HG02970 (cell line): ENCODE data around the gene DEAF1.

Source experiments
- ATAC-seq: cut with Tn5 transposase; IDR thresholded peaks from one replicate; pipeline ENCODE4 v1.9.1; 2021; ENCODE audit warnings: mild to moderate bottlenecking, moderate library complexity, moderate number of reproducible peaks; ENCODE audit not compliant: unreplicated experiment, low FRiP score

Gene DEAF1

DNA sequence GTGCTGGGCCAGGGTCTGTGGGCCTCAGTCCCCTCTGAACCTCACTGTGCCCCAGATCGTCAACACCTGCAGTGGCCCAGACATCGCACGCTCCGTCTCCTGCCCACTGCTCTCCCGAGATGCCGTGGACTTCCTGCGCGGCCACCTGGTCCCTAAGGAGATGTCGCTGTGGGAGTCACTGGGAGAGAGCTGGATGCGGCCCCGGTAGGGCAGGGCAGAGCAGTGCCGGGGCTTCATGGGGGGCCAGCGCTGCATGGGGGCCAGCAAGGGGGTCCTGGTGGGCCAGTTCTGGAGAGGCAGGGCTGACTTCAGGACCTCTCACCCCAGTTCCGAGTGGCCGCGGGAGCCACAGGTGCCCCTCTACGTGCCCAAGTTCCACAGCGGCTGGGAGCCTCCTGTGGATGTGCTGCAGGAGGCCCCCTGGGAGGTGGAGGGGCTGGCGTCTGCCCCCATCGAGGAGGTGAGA lies 27.4 kb upstream of the DEAF1 start:
- ATAC-seq, result no peak

DNA sequence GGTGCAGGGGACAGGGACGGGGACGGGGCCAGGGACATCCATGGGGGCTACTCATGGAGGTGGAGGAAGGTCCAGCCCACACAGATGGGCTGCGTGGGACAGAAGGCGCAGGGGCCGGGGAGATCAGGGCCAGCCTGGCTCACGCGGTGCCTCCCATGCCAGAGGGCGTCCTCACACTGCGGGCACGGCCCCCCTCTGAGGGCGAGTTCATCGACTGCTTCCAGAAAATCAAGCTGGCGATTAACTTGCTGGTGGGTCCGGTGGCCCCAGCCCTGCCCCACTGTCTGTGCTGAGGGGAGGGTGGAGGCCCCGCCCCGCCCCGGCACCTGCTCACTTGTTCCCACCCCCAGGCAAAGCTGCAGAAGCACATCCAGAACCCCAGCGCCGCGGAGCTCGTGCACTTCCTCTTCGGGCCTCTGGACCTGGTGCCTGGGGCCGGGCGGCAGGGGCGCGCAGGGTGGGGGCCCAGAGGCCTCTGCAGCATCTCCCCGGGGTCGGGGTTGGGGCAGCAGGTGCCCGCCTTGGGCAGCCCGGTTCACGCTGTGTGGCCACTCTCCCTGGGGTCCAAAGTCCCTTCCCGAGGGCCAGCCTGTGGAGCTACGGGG lies 26.8 kb upstream of the DEAF1 start:
- no peak for ATAC-seq

GRCh38 chr11:721247-721740 lies 26.3 kb upstream of the DEAF1 start:
- no peak for ATAC-seq

- no peak for ATAC-seq
Measured at GRCh38 chr11:720642-721246, 25.7 kb upstream of the DEAF1 start.

DNA sequence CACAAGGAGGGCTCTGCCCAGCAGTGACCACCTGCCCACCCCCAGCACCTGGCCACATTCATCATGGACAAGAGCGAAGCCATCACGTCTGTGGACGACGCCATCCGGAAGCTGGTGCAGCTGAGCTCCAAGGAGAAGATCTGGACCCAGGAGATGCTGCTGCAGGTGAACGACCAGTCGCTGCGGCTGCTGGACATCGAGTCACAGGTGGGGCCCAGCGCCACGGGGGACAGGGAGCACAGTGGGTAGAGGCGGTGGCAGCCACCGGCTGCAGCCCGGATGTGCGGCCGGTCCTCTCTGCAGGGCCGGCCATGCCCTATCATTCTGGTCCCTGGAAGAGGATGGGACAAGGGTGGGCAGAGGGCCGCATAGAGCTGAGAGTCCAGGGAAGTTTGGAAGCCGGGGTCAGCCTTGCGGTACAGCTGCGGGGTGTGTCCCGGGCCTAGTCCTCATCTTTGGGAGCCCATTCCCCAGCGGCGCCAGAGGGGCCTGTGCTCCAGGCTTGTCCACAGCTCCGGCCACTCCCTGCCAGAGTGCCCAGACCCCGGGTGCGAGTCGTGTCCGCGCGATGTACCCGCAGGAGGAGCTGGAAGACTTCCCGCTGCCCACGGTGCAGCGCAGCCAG lies 25.1 kb upstream of the DEAF1 start:
- no peak for ATAC-seq

DNA sequence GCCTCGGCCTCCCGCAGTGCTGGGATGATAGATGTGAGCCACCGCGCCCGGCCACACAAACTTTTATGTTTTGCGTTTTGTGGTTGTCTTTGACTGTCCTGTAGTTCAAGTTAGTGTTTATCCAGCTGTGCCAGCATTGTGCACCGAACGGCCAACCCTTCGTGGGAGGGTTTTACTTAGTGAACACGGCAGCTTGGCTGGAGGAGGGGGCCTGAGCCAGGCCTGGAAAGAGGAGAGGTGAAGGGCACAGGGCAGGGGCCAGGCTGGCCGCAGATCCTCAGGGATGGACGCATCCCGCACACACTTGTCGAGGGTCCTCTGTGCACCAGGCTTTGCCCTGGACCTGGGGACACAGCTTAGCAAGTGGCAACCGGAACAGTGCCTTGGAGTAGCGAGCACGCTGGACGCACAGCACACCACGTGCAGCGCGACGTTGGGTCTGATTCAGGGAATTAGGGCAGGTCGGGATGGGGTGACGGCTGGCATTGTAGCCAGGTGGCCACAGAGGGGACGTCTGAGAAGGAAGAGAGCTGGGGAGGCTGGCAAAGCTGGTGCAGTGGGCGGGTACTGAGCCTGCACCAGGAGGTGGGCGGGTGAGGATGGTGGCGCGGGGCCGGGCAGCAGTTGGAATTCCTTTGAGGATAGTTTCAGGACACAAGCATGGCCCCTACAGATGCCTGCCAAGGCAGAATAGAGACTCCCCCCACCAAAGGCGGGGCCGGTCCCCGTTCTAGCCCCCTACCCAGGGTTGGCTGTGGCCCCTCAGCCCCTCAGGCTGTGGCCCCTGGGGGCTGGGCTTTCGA lies 24.4 kb upstream of the DEAF1 start:
- ATAC-seq, result no peak

- ATAC-seq, result no peak
Measured at GRCh38 chr11:714436-714835, 19.4 kb upstream of the DEAF1 start.

DNA sequence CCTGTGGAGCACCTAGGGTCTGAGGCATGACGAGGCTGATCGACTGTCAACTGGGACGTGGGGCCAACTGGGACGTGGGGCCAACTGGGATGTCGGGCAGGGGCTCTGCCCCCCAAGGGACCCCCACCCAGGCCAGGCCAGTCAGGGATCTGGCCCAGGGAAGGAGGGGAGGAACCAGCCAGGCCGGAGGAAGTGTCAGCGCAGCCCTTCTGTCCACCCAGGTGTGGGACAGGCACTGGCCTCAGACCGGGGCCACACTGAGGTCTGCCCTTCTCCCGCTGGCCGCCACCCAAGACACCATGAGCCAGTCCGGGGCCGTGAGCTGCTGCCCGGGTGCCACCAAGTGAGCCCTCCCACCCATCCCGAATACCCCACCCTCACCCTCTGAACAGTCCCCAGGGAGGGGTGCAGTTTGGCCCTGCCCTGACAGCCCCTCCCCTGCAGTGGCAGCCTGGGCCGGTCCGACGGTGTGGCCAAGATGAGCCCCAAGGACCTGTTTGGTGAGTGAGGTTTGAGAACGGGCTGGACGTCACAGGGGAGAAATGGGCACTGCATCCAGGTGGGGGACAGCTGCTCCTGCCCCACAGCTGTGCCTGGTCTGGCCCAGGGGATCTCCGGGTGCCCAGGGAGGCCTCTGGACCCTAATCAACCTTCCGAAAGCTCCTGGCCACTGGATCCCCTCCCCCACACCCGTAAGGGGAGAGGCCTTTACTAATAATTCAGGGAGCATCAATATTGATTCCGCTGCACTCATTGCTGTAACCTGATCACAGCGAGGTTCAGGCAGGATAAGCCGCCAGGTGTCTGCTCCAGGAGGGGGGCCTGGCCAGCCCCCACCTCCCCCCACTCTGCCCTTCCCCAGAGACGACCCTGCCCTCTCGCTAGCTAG lies 14.3 kb upstream of the DEAF1 start:
- ATAC-seq, result no peak

GRCh38 chr11:708511-708910 lies 13.5 kb upstream of the DEAF1 start:
- no peak for ATAC-seq

DNA sequence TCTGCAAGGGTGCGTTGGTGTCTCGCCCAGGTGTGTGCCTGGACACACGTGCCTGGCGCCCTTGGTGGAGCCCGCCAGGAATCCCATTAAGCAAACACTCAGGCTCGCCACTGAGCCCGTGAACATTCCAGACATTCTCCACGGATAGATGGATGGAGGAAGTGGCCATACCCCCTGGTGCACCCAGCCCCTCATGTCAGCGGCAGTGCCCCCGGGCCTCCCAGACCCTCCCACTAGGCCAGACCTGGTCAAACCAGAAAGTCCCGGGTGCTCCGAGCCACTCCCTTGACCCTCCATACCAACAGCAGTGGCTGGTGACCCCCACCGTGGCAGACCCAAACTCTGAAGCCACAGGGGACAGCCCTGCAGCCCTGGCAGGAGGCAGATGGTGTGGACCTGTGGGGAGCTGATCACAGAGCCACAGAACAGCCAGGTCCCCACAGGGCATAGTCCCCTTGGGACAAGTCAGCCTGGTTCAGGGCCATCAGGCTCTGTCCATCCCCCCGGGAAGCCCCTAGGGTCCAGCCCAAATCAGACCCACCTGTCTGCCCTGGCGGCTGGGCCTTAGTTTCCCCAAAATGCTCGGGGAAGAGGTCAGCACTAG lies 12.9 kb upstream of the DEAF1 start:
- no peak for ATAC-seq

GRCh38 chr11:706957-707816 lies 12.2 kb upstream of the DEAF1 start:
- ATAC-seq, result no peak

GRCh38 chr11:706439-706956 lies 11.5 kb upstream of the DEAF1 start:
- no peak for ATAC-seq

DNA sequence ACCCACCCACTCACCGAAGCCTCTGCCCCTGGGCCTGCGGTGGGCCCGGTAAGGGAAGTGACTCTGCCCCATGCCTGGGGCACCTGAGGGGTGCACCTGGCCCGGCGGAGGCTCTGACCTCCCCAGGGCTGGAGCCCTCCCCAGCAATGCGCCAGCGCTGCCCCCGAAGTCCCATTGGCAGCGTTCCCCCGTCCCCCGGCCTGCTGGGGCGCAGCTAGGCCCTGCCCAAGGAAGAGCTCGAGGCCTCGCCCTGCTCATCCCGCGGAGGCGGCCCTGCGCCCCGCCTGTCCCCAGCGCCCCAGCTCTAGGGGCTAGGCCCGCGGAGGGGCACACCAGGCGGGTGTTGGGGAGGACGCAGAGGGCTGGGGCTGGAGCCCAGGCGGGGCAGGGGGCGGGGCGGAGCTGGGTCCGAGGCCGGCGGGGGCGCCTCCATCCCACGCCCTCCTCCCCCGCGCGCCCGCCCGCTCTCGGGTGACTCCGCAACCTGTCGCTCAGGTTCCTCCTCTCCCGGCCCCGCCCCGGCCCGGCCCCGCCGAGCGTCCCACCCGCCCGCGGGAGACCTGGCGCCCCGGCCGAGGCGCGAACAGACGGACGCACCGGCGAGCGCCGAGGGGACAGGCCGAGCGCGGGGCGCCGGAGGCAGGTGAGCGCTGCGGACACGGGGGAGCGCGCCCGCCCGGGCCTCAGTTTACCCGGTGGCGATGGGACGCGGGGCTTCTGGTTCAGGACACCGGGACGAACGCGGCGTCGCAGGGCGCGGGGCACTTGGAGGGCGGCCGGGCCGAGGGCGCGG lies 10.8 kb upstream of the DEAF1 start, which contains the start of gene EPS8L2:
Gene EPS8L2, plus strand, starts transcription at position 586 of the 793 bp plus-strand sequence. CDS start 3,177 bp downstream, outside the sequence.
- no peak for ATAC-seq

DNA sequence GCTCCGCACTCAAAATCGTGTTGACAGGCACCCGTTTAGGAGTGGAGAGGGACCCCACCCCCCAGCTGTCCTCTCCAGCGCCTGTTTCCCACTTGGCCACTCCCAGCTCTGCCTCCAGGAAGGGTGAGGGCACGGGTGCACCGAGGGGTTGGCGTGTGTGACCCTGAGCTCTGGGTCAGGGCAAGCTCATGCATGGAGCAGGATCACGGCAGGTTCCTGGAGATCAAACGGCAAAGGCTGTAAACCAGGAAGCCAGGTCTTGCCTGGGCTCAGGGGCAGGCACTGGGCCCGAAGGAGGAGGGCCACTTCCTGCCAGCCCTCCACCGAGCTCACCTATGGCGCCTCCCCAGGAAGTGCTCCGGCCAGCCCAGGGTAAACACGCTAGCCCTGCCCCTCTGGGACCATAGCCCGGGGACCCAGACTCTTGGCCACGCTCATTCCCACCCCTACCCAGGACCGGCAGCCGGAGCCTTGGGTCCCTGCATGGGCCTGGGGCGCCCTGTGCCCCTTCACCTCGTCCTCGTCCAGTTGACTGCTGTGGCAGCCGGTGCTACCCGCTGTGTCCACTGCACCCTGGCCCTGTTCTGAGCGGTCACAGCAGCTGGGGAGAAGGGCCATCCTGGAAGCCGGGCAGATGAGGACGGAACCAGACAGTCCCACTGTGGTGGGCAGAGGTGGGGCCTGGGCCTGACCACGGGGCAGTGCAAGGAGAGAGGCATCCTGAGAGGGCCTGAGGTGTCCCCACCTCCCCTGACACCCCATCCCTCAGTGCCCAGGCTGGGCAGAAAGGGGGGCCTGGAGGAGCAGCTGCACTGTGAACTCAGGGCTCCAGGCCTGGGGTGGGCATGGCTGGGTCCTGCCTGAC lies 10.0 kb upstream of the DEAF1 start:
- ATAC-seq, result no peak

DNA sequence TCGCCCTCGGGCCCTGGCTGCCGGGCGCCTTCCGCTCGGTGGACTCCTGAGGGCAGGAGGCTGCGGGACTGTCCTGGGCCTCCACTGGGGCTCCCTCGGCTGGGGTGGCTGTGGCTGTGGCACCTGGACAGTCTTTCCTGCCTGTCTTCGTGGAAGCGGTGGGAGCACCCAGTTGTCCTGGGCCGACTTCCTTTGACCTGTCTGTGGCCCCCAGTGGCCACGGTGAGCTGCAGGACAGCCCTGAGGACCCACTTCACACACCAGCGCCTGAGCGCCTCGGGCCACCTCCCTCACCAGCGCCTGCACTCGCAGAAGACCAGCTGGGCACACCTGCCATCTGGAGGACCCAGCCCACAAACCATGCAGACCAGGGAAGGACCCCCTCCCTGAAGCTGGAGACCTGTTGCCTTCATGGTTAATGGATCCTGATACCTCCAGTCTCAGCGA lies 9.2 kb upstream of the DEAF1 start:
- no peak for ATAC-seq

DNA sequence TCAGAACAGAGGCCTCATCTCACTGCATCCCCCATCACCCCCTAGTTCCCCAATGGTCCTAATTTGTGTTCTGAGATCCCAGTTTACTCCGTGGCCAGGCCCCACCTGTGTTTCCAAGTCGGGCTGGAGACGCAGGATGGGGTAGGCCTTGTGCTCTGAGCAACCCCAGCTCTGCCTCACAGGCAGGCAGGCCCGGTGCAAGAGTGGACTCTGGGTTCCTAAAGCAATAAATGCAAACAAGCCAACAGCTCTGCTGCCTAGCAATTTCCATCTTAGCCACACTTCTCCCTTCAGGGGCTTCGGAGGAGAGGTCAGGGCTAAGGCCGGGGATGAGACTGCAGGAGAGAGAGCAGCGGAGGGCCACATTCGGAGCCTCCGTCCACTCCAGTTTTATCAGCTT lies 8.5 kb upstream of the DEAF1 start:
- no peak for ATAC-seq
